GM03348 (cell line): ENCODE data around the gene PIGR.
A peak's percentile ranks its signal among the peaks of the same experiment; 100 is the strongest.
"Not testable (repeated sequence)": the region's sequence is repeated elsewhere in the genome, so short reads cannot be mapped to it uniquely, and the experiment has no call there.

Experiments used
- DNase-seq: peaks from one replicate; pipeline ENCODE4 v3.0.0; 2012; ENCODE audit warnings: low spot score

Gene PIGR

DNA sequence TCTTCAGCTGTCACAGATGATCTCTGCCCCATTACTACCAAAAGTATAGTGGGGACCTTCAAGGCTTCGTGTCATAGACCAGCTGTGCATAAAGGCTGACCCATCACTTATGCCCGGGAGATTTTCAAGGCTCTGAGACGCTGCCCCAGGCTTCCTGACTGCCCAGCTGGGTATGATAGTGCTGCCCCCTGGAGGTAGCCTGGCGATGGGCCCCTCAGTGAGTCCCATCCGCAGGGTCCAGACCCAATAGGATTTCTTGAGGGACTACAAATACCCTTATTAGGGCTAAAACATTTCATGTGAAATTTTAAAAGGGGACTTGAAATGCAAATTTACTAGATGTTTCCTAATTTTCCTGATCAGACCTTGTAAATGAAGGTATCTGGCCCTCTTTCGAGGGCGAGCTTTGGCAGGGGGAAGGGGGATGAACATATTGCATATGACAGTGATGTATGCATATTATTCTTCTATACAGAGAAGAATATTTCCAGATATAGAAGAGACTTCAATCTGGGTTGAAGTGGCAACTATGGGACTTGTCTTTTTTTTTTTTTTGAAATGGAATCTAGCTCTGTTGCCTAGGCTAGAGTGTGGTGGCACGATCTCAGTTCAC is 12.8 kb downstream of the PIGR start:
- DNase-seq: peak; percentile 56

DNA sequence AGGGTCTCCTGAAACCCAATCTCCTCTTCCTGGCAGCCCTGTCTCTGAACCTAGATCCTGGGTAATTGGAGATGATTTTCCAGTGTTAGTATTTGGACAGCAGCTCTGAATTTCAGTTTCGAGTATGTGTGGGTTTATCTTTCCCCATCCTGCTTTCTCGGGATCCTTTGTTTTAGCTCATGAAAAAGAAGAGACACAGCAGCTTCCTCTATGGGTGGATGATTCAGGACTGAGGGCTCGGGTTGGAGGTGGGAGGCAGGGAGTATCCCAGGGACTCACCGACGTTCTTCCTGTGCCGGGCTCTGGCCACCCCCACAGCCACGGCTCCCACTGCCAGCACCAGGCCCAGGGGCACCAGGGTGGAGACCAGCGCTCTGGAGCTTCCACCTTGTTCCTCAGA is 14.1 kb downstream of the PIGR start:
- DNase-seq: no peak

DNA sequence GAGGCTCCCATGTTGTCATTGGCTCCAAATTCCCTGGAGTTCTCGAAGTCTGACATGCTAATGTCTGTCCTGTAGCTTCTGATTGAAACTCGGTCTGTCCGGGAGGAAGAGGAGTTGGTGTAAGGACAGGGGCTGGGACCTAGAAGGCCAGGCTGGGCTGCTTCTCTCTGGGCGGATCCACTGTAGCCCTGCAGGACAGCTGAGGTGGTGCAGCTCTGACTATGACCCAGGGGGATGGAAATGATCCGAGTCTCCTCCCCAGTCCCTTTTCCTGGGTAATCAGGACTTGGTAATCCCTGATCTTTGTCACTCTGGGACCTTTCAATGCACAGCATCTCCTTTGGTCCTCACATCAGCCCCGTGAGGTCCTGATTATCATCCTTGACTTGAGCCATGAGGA is 14.6 kb downstream of the PIGR start:
- DNase-seq: peak; percentile 24

DNA sequence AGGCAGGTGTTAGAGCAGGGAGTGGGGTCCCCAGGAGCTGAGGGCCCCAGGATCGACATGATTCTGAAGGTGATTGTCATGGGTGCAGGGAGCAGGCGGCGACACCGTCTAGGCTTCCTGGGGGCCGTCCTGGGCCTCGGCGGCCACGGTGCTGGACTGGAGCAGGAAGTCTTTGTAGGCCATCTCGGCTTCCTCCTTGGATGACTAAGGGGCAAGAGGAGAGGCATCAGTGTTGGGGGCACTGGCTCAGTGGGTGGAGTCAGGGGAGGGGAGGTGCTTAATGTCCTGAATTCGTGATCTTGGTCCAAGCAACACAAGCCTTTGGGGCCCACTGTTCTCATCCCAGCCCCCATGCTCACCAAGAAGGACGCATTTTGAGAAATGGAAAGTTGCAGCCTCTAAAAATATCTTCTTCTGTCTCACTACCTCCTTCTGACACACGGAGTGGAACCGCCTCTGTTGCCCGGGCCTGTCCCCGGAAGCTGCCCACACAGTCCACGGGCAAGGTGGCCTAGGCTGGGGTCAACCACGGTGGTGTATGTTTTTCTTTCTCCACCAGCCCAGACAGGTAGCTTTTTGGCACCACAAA is 16.0 kb downstream of the PIGR start:
- no peak for DNase-seq

DNA sequence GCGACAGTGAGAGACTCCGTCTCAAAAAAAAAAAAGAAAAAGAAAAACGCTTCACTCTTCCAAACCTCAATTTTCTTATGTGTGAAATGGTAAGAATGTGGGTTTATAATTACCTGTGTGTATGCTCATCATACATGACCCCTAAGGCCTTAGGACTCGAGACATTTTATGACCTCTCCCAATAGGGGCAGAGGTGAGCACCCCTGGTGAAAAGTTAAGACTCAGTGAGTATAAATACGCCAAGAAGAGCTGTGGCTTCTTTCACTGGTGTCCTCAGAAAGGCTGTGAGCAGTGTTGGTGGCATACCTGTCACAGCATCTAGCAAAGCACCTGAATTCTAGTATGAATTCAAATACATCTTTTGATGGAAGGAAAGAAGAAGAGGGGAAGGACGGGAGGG is 16.7 kb downstream of the PIGR start:
- DNase-seq: no peak

DNA sequence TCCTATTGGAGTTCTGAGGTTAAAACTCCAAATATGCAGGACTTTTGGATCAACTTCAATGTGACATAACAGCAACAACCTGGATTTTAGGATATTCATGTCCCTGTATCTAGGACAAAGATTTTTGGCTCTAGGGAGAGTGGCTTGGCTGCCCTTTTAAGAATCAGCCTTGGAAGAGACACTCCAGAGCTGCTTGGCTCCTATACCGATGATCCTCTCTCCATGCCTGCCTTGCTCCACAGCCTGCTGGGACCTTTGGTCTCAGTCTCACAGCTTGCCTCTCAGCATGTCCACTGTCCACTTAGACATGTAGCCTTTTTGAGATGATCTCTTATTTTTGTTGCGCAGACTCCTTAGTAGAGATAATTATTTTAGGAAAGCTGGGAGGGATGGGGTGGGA is 20.0 kb downstream of the PIGR start:
- DNase-seq: no peak

DNA sequence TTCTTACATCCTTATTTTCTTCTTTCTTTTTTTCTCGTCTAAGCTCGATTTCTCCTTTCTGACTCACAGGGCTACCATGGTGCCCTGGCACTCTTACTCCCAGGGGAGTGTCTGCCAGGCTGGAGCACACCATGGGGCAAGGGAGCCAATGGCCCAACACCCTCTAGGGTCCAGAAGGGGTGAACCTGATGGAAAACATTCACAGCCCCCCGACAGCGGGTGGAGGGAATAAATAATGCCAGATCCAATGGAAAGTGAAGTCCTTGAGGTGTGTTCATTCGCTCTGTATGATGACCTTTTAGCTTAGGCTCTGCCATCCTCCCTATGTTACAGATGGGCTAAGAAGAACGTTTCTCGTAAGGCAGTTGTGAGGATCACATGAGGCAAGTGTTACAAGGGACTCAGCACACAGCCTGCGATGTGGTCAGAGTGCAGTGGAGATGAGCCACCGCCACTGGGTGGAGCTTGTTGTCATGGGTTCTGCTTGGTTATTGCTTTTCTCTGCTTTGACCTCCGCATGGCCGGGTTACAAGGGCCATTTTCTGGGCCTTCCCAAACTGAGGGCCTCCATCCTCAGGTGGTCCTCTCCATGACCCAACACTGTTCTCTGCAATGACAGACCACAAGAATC is 21.0 kb downstream of the PIGR start:
- no peak for DNase-seq

DNA sequence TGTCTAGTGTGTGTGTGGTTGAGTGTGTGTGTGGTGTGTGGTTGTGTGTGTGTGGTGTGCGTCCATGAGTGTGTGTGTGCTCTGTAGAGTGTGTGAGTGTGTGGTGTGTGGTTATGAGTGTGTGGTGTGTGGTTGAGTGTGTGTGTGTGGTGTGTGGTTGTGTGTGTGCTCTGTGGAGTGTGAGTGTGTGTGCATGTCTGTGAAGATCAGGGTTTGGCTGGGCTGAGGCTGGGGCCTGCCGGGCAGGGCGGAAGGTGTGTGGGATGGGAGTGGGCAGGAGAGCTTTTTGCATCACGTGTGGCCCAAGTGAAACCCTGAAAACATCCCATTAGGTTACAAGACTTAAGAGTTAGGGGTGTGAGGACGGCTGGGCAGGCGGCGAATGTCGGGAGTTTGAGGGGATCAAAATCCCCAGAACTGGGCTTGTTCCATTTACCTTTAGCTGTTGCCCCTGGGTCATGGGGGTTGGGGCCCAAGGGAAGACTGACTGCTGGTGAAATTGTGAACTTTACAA is 21.6 kb downstream of the PIGR start:
- no peak for DNase-seq

DNA sequence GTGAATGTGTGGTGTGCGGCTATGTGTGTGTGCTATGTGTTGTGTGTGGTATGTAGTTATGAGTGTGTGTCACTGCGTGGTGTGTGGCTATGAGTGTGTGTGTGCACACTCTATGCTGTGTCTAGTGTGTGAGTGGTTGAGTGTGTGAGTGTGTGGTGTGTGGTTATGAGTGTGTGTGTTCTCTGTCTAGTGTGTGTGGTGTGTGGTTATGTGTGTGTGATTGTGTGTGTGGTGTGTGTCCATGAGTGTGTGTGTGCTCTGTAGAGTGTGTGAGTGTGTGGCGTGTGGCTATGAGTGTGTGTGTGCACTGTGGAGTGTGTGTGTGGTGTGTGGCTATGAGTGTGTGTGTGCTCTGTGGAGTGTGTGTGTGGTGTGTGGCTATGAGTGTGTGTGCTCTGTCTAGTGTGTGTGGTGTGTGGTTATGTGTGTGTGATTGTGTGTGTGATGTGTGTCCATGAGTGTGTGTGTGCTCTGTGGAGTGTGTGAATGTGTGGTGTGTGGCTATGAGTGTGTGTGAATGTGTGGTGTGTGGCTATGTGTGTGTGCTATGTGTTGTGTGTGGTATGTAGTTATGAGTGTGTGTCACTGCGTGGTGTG is 22.2 kb downstream of the PIGR start:
- DNase-seq: not testable (repeated sequence)

DNA sequence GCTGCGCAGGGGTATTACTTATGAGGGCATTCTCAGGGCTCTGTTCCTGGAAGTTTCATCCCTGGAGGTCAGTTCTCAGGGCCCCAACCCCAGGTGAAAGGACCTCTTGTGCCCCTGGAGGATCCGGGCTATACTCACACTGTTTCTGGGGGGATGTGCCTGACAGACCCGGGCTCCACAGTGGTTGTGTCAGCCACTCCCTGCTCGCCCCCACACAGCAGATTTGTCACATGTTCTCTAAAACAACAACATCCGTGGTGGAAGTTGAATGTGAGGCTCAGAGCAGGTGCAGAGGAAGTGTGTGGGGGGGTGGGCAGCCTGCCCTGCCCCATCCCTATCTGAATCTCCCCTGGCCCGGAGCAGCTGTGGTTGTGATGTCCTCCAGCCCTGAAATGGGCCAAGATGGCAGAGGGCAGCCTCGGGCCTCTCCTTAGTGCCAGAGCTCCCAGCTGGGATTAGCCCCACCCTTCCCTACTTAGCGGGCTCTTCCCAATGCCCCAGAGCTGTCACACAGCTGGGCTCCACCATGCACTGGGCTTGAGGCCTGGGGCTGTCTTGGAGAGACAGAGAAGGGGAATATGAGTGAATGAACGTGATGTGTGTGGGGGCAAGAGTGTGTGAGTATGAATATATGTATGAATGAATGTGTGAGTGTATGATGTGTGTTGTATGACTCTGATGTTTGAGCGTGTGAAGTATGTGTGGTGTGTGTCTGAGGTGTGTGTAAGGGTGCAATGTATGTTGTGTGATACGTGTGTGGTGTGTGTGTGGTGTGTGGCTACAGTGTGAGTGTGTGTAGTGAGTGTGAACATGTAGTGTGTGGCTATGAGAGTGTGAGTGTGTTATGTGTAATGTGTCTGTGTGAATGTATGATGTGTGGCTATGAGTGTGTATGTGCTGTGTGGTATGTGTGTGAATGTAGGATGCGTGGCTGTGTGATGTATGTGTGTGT is 23.0 kb downstream of the PIGR start:
- no peak for DNase-seq

DNA sequence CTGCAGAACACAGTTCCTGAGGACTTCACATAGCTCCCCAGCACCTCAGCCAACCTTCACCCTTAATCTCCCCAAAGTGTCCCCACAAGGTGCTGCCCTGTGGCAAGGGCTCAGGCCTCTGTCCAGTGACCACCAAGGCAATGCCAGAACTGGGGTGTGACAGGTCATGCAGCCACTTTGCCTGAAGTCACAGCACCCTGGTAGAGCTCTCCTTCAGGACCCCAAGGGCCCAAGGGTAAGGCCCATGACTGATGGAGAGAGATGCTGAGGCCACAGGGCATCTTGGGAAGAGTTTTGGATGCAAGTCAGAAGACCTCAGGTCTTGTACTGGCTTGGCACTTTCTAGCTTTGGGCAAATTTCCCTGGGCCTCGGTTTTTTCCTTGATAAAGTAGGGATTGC is 23.7 kb downstream of the PIGR start:
- DNase-seq: no peak

DNA sequence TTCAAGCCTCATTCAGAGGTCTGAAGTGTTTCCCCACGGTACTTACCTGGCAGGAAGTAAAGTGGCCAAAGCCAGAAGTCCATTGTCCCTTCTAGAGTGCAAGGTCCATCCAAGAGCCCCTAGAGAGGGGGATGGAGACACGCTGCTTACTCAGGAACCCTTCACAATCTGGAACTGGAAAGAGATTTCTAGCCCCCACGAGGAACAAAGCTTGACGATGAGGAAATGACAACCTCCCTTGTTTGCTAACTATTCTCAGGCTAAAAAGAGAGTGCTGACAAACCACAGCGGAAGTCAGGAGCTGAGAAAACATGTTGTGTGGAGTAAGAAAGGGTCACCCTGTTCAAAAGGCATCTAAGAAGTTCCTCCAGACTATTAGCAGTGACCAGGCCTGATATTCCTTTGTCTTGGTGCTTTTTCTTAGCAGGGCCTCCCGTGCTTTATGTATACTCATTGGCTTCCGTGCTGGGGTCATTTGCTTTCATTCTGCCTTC is 24.4 kb downstream of the PIGR start, which contains the start of gene FCMR:
Gene FCMR (minus strand): TSS at position 170 of the 494 bp plus-strand sequence. CDS start 87 bp downstream, at position 83.
- no peak for DNase-seq

DNA sequence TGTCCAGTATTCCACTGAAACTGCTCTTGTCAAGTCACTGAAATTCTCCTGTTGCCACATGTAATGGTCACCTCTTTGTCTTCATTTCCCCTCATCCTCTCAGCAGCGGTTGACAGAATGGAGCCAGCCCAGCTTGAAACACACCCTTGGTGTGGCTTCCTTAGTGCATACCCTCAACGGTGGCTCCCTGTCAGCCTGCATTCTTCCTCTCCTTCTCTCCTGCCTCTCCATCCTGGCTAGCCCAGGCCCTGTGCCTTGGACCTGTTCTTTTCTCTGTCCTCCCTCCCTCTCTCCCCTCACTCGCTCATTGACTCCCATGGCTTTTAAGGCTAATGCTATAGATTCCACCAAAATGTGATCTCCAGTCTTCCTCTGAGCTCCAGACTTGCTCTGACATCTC is 28.2 kb downstream of the PIGR start:
- no peak for DNase-seq

DNA sequence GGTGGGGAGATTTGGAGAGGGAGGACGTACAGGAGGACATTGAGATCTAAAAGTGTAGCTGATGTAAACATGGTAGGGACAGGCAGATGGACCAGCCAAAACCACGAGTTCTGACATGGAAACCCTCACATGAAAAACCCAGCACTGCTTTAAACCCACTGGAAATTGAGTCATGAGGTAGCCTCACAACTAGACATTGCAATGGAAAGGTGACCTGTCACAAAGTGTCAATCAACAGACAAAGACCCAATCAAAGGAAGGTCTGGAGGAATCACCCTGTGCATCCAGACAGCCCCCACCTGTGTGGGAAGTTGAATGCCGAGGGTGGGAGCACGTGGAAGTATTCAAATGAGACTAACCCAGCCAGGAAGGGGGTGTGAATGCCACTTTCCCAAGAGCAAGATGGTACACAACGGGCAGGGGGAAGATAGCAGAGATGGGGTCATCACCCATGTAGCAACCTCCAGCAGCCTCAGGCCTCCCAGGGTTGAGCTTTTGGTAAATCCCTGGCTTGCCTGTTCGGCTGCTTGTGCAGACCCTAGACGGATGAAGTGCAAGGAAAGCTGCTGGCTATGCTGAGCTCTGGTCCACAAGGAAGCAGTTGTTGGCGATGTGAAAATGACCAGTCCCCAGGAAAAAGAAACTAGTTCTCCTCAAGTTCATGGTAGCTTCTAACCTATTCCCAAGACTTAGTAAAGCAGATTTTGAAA is 30.1 kb downstream of the PIGR start:
- DNase-seq: no peak

DNA sequence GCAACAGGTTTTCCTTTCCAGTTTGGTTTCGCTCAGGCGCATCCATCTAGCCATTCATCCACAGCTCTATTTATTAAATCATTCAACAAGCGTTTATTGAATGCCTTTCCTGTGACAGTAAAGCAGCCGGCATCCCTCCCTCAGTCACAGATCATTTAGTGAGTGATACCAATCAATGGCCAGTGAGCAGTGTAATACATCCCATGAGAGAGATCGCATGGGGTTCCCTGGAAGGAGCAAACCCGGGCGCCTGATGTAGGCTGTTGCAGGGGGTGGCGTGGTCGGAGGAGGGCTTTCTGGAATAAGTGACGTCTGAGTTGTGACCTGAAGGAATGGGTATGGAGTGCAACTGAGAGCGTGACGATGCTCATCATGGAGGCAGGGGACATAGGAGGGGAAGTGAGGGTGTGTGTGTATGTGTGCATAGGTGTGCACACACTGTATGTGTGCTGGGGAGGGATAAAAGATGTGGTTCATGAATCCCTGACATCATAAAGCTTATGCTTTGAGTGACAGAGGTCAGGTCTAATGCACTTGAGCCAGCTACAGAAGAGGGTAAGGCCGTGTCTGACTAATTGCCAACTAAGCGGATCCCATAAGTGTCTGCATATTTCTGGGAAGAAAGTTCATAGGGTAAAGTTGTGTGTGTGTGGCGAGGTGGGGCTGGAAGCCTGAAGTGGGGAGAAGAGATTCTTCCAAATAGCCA is 31.1 kb downstream of the PIGR start:
- no peak for DNase-seq

DNA sequence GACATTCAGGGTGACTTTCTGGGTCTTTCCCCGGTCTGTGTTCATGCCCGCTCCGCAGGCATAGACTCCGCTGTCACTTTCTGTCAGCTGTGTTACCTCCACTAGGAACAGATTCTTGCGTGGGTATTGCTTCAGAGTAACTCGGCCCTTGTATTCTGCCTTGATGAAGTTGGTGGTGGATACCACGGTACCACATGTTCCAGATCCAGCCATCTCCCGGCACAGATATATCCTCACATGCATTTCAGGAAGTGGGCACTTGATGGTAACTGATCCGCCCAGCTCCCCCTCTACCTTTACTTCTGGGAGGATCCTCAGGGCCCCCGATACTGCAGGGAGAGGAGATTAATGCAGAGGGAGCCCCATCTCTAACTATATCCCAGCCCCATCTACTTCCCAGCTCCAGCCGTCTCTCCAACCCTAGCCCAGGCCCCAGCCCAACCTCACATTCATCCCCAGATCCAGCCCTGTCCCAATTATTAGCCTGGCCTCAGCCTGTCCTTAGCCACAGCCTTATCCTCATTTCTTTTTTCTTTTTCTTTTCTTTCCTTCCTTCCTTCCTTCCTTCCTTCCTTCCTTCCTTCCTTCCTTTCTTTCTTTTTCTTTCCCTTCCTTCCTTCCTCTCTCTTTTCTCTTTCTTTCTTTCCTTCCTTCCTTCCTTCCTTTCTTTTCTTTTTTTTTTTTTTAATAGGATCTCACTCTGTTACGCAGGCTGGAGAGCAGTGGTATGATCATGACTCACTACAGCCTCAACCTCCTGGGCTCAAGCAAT is 32.3 kb downstream of the PIGR start:
- DNase-seq: no peak

DNA sequence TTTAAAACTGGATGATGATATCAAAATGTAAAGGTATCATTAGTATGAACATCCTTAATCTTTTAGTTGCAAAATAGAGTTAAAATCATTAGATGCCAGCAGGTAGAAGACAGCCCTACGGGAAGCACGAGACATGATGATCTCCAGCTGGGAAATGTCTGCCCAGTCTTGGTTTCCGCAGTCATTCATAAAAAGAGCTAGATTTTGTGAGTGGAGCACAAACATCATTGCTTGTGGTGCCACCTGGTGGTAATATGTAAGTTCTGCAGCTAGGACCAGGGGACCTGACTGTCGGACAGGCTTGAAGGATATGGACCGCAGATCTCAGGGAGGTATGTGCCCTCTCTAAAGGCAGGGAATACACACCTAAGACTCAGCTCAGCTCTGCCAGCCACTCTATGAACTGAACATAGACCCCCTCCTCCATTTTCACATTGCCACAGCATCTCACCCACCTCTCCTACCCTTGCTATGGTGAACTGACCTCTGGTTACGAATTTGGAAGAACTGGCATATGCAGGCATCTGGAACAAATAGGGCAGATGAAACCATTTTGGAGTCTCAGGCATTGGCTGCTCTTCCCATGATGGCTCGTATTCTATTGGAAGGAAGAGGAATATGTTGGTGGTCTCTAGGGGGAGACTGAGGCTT is 33.7 kb downstream of the PIGR start:
- DNase-seq: peak; percentile 88

DNA sequence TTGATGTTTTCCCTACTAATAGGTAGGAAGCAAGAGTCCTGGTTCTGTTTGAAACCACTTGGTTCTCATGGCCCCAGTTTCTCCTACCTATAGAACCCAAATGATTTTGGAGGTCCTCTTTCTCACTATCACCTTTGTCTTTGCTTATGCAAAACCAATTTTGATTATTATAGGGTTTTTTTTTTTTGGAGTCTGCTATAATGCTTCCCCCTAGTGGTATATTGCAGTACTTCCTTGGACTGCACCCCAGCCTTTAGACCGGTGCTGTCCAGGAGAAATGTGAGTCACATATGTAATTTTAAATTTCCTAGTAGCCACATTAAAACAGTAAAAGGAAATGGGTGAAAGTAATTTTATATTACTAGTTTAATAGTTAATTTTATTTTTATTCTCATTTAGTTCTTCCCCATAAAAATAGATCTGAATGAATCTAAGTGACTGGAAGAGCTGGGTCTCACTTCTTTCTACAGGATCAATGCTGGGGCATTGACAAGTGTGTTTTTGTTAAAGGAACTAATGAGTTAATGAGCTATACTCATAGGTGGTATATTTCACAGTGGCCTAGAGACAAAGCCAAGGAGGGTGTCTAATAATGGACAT is 35.1 kb downstream of the PIGR start:
- peak; percentile 85 for DNase-seq

DNA sequence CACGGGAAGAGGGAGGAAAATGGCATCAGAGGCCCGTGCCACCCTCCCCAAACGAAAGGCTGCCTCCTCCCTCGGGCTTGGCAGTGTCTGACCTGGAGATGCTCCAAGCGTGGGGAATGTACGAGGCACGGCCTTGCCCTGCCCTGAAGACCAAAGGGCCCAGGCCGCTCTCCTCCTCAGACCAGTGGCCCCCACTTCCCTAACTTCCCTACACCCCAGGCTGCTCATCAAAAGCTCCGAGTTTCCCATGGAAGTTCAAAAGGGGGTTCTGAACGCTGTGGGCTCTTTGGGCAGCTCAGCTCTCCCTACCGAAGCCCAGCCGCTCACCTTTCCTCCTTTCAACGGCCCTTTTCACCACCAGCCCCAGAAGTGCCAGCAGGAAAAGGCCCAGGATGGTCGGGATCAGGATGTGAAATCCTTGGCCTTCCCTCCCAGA is 36.4 kb downstream of the PIGR start:
- no peak for DNase-seq
